Testis (tissue), 2 donors: Measurements from ENCODE around the gene ATP2C1.

ENCODE experiments used
- POLR2A ChIP-seq: fragments of 450-650 bp; IDR thresholded peaks from one replicate; pipeline ENCODE4 v1.6.1; 2017; ENCODE audit warnings: antibody characterized with exemption, mild to moderate bottlenecking, moderate library complexity
- TF ChIP-seq, protein P1 (sequence below), 3 experiments: fragments of 450-650 bp in 2 of 3; fragments of 200-600 bp in 1 of 3; sonication (generic) in 1 of 3; IDR thresholded peaks; one replicate each; pipeline ENCODE4 v1.5.1; 2016 to 2019; ENCODE audit warnings: antibody characterized with exemption in 3 of 3, mild to moderate bottlenecking in 2 of 3, moderate library complexity in 1 of 3

DNA sequence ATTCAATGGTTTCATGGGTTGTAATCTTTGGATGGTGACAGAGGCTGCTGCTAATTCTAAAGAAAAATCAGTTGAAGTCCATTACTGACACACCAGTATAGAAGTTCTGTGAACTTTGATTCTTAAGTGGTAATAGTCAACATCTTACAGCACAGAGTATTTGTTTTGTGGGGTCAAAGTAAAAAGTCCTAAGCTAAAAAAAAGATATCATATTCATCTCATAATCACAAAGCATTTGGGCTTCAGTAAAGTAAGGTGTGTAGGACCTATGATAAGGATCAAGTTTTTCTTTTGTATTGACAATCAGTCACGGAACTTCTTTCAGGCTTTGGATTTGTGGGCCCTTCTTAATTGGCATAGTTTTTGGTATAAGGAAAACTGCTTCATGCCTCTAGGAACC, 131.7 kb downstream of the ATP2C1 start:
- TF ChIP-seq, protein P1, sequence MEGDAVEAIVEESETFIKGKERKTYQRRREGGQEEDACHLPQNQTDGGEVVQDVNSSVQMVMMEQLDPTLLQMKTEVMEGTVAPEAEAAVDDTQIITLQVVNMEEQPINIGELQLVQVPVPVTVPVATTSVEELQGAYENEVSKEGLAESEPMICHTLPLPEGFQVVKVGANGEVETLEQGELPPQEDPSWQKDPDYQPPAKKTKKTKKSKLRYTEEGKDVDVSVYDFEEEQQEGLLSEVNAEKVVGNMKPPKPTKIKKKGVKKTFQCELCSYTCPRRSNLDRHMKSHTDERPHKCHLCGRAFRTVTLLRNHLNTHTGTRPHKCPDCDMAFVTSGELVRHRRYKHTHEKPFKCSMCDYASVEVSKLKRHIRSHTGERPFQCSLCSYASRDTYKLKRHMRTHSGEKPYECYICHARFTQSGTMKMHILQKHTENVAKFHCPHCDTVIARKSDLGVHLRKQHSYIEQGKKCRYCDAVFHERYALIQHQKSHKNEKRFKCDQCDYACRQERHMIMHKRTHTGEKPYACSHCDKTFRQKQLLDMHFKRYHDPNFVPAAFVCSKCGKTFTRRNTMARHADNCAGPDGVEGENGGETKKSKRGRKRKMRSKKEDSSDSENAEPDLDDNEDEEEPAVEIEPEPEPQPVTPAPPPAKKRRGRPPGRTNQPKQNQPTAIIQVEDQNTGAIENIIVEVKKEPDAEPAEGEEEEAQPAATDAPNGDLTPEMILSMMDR (IDR thresholded peaks at IDR 0.05), result no peak
- no peak for TF ChIP-seq POLR2A
